BLaER1 treated with 17β-estradiol and CSF1 and Interleukin-3, amounts not matched to agents 10 nM and 100 nM (cell line): ENCODE results near the gene SH3D19.
"Not testable (repeated sequence)": the region's sequence is repeated elsewhere in the genome, so short reads cannot be mapped to it uniquely, and the experiment has no call there.

Experiments
- H3K27ac ChIP-seq, 11 experiments: shearing (Covaris generic); formaldehyde crosslinking; 2 replicates each; pipeline ENCODE4 v1.8.1; 2022
- H3K27me3 ChIP-seq, 11 experiments: shearing (Covaris generic); formaldehyde crosslinking; 2 replicates each; pipeline ENCODE4 v1.8.1; 2022
- H3K36me3 ChIP-seq, 11 experiments: shearing (Covaris generic); formaldehyde crosslinking; 2 replicates each; pipeline ENCODE4 v1.8.1; 2022
- H3K4me1 ChIP-seq, 10 experiments: shearing (Covaris generic); formaldehyde crosslinking; 2 replicates each; pipeline ENCODE4 v1.8.1; 2022
- H3K4me2 ChIP-seq, 11 experiments: shearing (Covaris generic); formaldehyde crosslinking; 2 replicates each; pipeline ENCODE4 v1.8.1; 2022
- H3K4me3 ChIP-seq, 10 experiments: shearing (Covaris generic); formaldehyde crosslinking; 2 replicates each; pipeline ENCODE4 v1.8.1; 2022
- H3K9ac ChIP-seq, 11 experiments: shearing (Covaris generic); formaldehyde crosslinking; 2 replicates each; pipeline ENCODE4 v1.8.1; 2022
- H3K9me3 ChIP-seq, 11 experiments: shearing (Covaris generic); formaldehyde crosslinking; replicated peaks in 1 of 11; 2 replicates each; pipeline ENCODE4 v1.8.1; 2022
- H4K20me1 ChIP-seq, 11 experiments: shearing (Covaris generic); formaldehyde crosslinking; 2 replicates each; pipeline ENCODE4 v1.8.1; 2022
- Cebpa-rat ChIP-seq, 11 experiments: shearing (Covaris generic); IDR thresholded peaks; 2 replicates each; pipeline ENCODE4 v1.8.1; 2022

SH3D19 gene

DNA sequence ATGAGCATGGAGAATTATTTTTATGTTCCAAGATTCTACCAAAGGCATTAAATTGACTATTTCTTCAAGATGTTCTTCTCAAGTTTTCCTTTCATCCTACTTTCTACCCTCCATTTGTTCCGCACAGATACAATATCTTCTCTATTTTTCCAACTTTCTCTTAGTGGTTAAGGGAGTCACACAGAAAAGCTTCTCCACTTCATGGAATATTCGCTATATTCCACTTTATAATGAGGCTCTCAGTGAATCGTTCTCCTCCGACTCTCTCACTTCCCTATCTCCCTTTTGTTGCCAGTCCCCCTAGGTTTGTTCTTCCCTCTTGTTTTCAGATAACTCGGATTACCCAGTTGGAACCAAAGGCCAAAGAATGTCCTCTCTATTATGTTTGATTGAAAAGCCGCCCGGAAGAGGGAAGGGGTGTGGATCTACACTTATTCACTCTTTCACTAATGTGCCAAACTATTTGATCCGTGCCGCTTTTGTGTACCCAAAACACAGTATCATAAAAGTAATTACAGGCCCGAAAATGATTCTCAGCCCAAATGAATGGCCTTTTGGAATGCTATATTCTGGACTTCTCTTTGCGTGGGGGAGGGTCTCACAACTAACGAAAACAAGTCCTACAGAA is 1.2 kb downstream of the SH3D19 start:
- no peaks in the 10 kb centered on the region for H4K20me1 ChIP-seq
- H3K27ac ChIP-seq: no peak overlapping the region
- peaks cover 11 to 24% (median 18%) of the 10 kb centered on the region in 11 experiments for H3K9me3 ChIP-seq

DNA sequence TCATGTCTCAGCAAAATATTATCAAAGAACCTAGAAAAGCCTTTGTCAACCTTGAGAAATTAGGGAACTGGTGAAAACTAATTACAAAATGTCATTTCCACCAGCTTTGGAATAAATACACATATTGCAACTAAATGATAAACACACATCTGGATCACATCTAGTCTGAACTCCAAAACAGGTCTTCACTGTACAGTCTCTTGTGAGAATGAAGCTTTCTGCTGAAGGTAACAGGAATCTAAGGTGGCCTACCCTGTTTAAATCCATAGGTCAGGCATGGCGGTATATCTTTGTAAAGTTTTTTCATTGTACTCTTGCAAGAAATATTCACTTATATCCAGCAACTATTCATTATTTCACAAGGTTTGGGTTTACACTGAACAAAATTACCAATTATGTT is 1.7 kb downstream of the SH3D19 start:
- Histone ChIP-seq H4K20me1 (no peaks in the 10 kb centered on the region), H3K9me3 (peaks cover 11 to 24% (median 18%) of the 10 kb centered on the region in 11 experiments), H3K4me2 (no peak overlapping the region), H3K4me1 (no peaks in the 10 kb centered on the region), H3K36me3 (no peaks in the 10 kb centered on the region; a peak in 1 of 22 replicates), H3K27ac (no peak overlapping the region), H3K27me3 (no peaks in the 10 kb centered on the region), H3K9ac (no peak overlapping the region), H3K4me3 (no peak overlapping the region)
- TF ChIP-seq Cebpa-rat (IDR thresholded peaks at IDR 0.05): no peak

More for the DNA sequence above, 1.2 kb downstream of the SH3D19 start:
- no peaks in the 10 kb centered on the region for H3K4me1 ChIP-seq
- TF ChIP-seq Cebpa-rat (IDR thresholded peaks at IDR 0.05): no peak
- no peaks in the 10 kb centered on the region for H3K27me3 ChIP-seq
- no peak overlapping the region for H3K9ac ChIP-seq
- H3K4me2 ChIP-seq: no peak overlapping the region
- H3K4me3 ChIP-seq: no peak overlapping the region
- no peaks in the 10 kb centered on the region; a peak in 1 of 22 replicates for H3K36me3 ChIP-seq

DNA sequence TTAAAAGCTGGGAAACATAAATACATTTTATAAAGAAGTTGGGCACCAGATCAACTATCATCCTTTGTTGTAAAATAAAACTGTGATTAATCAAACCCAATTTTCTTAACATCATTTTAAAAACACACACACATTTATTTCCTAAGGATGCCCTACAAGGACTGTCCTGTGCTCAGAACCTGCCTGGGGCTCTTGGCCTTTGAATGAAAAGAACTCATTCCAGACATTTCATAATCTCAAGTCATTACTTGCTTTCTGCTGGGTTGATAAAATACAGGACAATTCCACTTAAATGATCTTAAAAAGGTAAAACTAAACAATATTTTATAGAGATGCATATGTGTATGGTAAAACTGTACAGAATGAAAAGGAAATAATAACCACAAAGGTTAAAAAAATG is 2.8 kb downstream of the SH3D19 start:
- Histone ChIP-seq H3K9ac (no peak overlapping the region), H3K4me3 (no peak overlapping the region), H3K4me2 (no peak overlapping the region), H3K9me3 (peaks cover 11 to 24% (median 18%) of the 10 kb centered on the region in 11 experiments), H3K27ac (no peak overlapping the region), H3K36me3 (no peaks in the 10 kb centered on the region; a peak in 1 of 22 replicates), H4K20me1 (no peaks in the 10 kb centered on the region), H3K27me3 (no peaks in the 10 kb centered on the region), H3K4me1 (no peaks in the 10 kb centered on the region)
- TF ChIP-seq Cebpa-rat (IDR thresholded peaks at IDR 0.05): no peak

DNA sequence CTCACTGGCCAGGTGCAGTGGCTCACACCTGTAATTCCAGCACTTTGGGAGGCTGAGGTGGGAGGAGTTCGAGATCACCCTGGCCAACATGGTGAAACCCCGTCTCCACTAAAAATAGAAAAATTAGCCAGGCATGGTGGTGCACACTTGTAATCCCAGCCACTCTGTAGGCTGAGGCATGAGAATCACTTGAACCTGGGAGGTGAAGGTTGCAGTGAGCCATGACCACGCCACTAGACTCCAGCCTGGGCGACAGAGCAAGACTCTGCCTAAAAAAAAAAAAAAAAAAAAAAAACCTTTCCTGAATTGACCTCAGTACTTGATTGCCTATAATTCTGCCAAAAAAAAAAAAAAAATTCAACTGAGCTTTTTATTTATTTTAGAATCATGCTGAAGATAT is 3.2 kb downstream of the SH3D19 start:
- H3K4me2 ChIP-seq, H3K4me1 ChIP-seq, H3K27ac ChIP-seq, H3K9ac ChIP-seq, H3K4me3 ChIP-seq, H3K36me3 ChIP-seq, H3K27me3 ChIP-seq, H4K20me1 ChIP-seq: not testable (repeated sequence)
- H3K9me3 ChIP-seq: peaks cover 11 to 24% (median 18%) of the 10 kb centered on the region in 11 experiments

DNA sequence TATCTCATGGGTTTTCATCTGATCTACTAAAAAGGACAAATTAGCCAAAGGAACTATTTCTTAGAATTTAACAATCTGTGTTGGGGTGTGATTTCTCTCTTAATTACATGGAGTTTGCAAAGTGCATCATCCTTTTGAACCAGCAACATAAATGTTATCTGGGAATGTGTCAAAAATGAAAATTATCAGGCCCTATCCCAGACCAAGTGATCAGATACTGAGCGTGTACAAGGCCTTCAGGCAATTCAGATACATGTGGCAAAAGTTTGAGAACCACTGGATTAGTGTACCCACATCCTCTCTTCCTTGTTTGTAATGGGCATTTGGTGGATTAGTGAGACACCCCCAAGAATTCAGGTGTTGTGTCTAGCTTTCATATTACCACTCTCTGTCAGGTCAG is 3.8 kb downstream of the SH3D19 start:
- no peak for TF ChIP-seq Cebpa-rat (IDR thresholded peaks at IDR 0.05)
- Histone ChIP-seq H3K4me2 (no peak overlapping the region), H3K4me1 (no peaks in the 10 kb centered on the region), H3K4me3 (no peak overlapping the region), H3K27ac (no peak overlapping the region), H4K20me1 (no peaks in the 10 kb centered on the region), H3K9me3 (peaks cover 11 to 20% (median 18%) of the 10 kb centered on the region in 11 experiments), H3K27me3 (no peaks in the 10 kb centered on the region), H3K36me3 (no peaks in the 10 kb centered on the region; a peak in 1 of 22 replicates), H3K9ac (no peak overlapping the region)

DNA sequence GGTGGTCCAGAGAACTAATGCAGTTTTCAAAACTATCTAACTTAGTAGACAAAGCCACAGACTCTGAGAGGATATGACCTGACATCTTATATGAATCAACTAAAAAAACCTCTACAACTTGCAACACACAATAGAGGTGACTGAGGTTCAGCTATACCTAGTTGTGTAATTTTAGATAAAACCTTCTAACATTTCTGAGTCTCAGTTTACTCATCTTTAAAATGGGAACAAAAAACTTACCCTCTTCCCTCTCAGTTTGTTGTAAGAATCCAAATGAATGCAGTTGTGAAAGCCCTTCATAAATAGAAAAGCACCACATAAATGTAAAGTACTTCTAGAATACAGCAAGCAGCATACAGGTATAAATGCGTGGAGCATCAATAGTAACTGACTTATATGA is 5.9 kb downstream of the SH3D19 start:
- H3K9me3 ChIP-seq: no peaks in the 10 kb centered on the region
- no peak overlapping the region for H3K27ac ChIP-seq
- no peak overlapping the region for H3K4me2 ChIP-seq
- H3K27me3 ChIP-seq: no peaks in the 10 kb centered on the region
- no peaks in the 10 kb centered on the region for H3K36me3 ChIP-seq
- TF ChIP-seq Cebpa-rat (IDR thresholded peaks at IDR 0.05): no peak
- no peaks in the 10 kb centered on the region for H3K4me1 ChIP-seq
- no peaks in the 10 kb centered on the region for H4K20me1 ChIP-seq
- H3K9ac ChIP-seq: no peak overlapping the region
- H3K4me3 ChIP-seq: no peak overlapping the region

DNA sequence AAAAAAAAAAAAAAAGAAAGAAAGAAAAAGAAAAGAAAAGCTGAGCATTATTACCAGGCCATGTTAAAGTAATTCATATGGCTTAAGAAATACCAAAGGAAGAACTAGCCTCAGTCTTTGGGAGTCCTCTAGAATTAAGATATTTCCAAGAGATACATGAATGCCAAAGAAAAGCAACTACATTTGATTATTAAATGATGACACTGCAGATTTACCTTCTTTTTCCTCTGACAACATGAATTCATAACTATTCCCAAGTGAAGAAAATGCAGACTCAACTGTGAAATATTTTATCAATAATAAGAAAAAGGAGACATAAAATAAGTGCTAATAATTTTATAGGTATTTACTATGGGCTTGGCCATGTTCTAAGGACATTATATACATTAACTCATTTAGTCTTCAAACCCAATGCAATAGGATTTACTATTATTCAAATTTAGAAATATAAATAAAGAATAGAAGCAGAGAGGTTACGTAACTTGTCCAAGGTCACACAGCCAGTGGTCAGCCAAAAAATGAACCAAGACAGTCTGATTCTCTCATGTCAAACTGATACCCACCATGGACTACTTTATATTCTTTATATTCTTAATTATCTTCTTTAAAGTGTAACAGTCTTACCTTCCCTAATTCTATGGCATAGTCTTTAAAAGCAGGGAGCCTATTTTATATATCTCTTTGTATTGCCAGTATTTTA is 6.9 kb downstream of the SH3D19 start:
- no peaks in the 10 kb centered on the region for H3K4me1 ChIP-seq
- H4K20me1 ChIP-seq: no peaks in the 10 kb centered on the region

DNA sequence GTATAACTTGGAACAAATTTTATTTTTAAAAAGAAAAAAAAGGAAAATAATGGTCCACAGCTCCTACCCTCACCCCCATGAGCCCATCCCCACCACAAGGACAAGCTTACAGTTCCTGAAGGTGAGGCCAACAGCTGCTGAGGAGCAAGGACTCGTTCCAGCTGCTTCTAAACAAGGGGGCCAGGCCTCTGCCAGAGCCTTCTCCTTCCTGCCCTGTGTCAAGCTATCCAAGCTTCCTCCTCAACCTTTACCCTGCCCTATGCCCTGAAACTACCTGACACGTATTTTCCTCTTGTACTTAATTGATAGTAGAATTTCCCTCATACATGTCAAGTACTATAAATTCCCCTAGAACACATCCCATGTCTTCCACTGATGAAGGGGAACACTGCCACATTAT is 8.8 kb downstream of the SH3D19 start:
- H3K9ac ChIP-seq: no peak overlapping the region
- H3K4me3 ChIP-seq: no peak overlapping the region
- no peak overlapping the region for H3K4me2 ChIP-seq
- no peak overlapping the region for H3K27ac ChIP-seq
- no peaks in the 10 kb centered on the region for H3K36me3 ChIP-seq
- TF ChIP-seq Cebpa-rat (IDR thresholded peaks at IDR 0.05): no peak
- H3K27me3 ChIP-seq: no peaks in the 10 kb centered on the region
- H4K20me1 ChIP-seq: no peaks in the 10 kb centered on the region
- no peaks in the 10 kb centered on the region for H3K9me3 ChIP-seq
- no peaks in the 10 kb centered on the region for H3K4me1 ChIP-seq

More for the DNA sequence above, 6.9 kb downstream of the SH3D19 start:
- H3K4me2 ChIP-seq: no peak overlapping the region
- no peak overlapping the region for H3K27ac ChIP-seq
- no peaks in the 10 kb centered on the region for H3K36me3 ChIP-seq
- no peaks in the 10 kb centered on the region for H3K27me3 ChIP-seq
- H3K4me3 ChIP-seq: no peak overlapping the region
- H3K9ac ChIP-seq: no peak overlapping the region
- no peaks in the 10 kb centered on the region for H3K9me3 ChIP-seq
- no peak for TF ChIP-seq Cebpa-rat (IDR thresholded peaks at IDR 0.05)

DNA sequence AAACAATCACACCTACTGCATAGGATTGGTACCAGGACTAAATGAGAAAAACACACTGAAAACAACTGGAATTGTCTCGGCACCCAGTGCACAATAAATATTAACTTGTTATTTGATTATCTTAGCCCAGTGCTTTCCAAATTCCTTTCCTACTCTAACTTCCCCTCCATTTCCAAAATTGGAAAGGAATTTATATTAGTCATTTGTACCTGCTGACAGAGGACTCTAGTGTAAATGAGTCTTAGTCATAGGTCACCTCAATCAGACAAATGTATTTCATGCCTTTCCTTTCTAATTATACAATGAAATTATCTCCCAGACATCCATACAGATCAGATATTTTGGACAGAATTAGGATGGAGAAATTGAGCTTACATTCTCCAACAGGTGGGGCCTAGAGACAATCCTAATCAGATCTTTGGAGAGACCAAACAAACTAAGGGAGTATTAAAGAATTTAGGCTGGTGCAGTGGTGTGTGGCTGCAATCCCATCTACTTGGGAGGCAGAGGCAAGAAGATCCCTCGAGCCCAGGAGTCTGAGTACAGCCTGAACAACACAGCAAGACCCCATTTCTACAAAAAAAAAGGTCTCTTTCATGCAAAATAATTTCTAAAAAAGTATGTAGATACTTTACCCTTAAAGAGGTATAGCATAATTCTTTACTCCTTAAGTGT is 10.1 kb downstream of the SH3D19 start:
- Histone ChIP-seq H3K27ac (no peak overlapping the region), H3K4me3 (no peak overlapping the region), H3K4me2 (no peak overlapping the region), H3K27me3 (no peaks in the 10 kb centered on the region), H3K4me1 (no peaks in the 10 kb centered on the region), H3K9me3 (no peaks in the 10 kb centered on the region), H3K9ac (no peak overlapping the region), H3K36me3 (no peaks in the 10 kb centered on the region), H4K20me1 (no peaks in the 10 kb centered on the region)
- TF ChIP-seq Cebpa-rat (IDR thresholded peaks at IDR 0.05): no peak

DNA sequence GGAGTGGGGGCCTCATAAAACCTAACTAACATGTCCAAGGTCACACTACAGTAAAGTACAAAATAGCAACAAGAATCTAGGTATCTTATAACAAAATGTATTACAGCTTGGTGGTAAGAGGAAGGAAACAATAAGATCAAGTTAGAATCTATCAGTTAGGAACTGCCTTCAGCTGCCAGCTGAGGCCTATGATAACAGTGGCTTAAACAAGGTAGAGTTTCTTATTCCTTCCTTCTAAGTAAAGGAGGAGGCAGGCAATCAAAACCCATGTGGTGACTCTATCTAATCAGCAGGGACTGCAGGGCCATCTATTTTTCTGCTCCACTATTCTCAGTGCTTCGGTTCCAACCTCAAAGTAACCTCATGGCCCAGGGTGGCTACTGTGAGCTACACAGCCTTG is 10.9 kb downstream of the SH3D19 start:
- Histone ChIP-seq H3K4me2 (no peak overlapping the region), H3K4me1 (no peaks in the 10 kb centered on the region)

More for the DNA sequence above, 10.9 kb downstream of the SH3D19 start:
- Histone ChIP-seq H3K9me3 (no peaks in the 10 kb centered on the region), H3K27ac (no peak overlapping the region), H3K27me3 (no peaks in the 10 kb centered on the region), H3K36me3 (no peaks in the 10 kb centered on the region), H4K20me1 (no peaks in the 10 kb centered on the region), H3K9ac (no peak overlapping the region), H3K4me3 (no peak overlapping the region)
- no peak for TF ChIP-seq Cebpa-rat (IDR thresholded peaks at IDR 0.05)
